HepG2 (cell line): ENCODE results near the gene AUTS2. TPM values are rescaled to one million over a fixed set of nuclear protein-coding genes. Genes with fewer than 3 reads are reported as not detected.

Experiments used
- ATAC-seq: fragments of 200-7000 bp; cut with Tn5 transposase; 3 replicates; pipeline ENCODE4 v1.9.1; 2020; ENCODE audit warnings: mild to moderate bottlenecking, moderate library complexity
- BruUV-seq: library from RNA; stranded (reverse); fragments of 400-500 nt; replicated peaks from 2 replicates; lab custom pipeline; 2021; lab: Mats Ljungman, UMichigan
- CTCF ChIA-PET: fragments of 300-600 bp; formaldehyde crosslinking; extraction: SDS; loops from one replicate; lab custom pipeline; 2021; ENCODE audit warnings: low total read pairs, inconsistent platforms, low intra/inter-chr PET ratio; lab: Yijun Ruan, JAX
- POLR2A ChIA-PET: fragments of 350-600 bp; sonication (Branson Sonifier 250); formaldehyde crosslinking; loops from one replicate; lab custom pipeline; 2020; ENCODE audit warnings: antibody characterized with exemption, inconsistent platforms; lab: Yijun Ruan, JAX
- DNase-seq: peaks from one replicate; pipeline ENCODE4 v3.0.0-alpha.2; 2015; ENCODE audit warnings: low spot score
- FAIRE-seq: peaks from 3 replicates; lab custom pipeline; 2011; peaks lifted over from hg19 to GRCh38; lab: Jason Lieb, UNC
- H2AFZ ChIP-seq: one replicate; pipeline ENCODE4 v1.6.1; 2011; ENCODE audit warnings: low read length, inconsistent platforms
- H3K27ac ChIP-seq: fragments of 300-600 bp; 3 replicates; pipeline ENCODE4 v1.8.0; 2011; ENCODE audit warnings: mixed run types, mild to moderate bottlenecking, mixed read lengths, low read length, inconsistent platforms; ENCODE audit not compliant: insufficient read depth; ENCODE audit errors: extremely low read length
- H3K27me3 ChIP-seq, 2 experiments: fragments of 200-600 bp in 1 of 2; 2 replicates in 1 of 2; 3 replicates in 1 of 2; pipeline versions ENCODE4 v1.6.0 to v1.8.0; 2011; ENCODE audit warnings: low read length in 2 of 2, mild to moderate bottlenecking in 2 of 2, moderate library complexity in 2 of 2, inconsistent platforms in 1 of 2; ENCODE audit not compliant: insufficient read depth in 2 of 2, control insufficient read depth in 1 of 2
- H3K36me3 ChIP-seq, 2 experiments: fragments of 200-600 bp in 1 of 2; replicated peaks in 1 of 2; 2 replicates in 1 of 2; 3 replicates in 1 of 2; pipeline versions ENCODE4 v1.5.1 to v1.8.0; 2011; ENCODE audit warnings: low read length in 2 of 2, inconsistent platforms in 1 of 2; ENCODE audit not compliant: insufficient read depth in 2 of 2, control insufficient read depth in 1 of 2
- H3K4me1 ChIP-seq: 2 replicates; pipeline ENCODE4 v1.5.1; 2012; ENCODE audit warnings: low read length, inconsistent platforms; ENCODE audit not compliant: insufficient read depth
- H3K4me2 ChIP-seq: 2 replicates; pipeline ENCODE4 v1.6.0; 2011; ENCODE audit warnings: low read depth, low read length, inconsistent platforms
- H3K4me3 ChIP-seq, 3 experiments: fragments of 200-600 bp in 1 of 3; sonication (generic), shearing (Covaris generic) in 1 of 3; replicated peaks in 1 of 3; 2 replicates each; pipeline ENCODE4 v1.5.1; 2011 to 2016; ENCODE audit warnings: low read length in 3 of 3, inconsistent platforms in 2 of 3, low read depth in 2 of 3, mild to moderate bottlenecking in 2 of 3, control low read depth in 1 of 3, mixed read lengths in 1 of 3; ENCODE audit not compliant: insufficient read depth in 1 of 3
- H3K79me2 ChIP-seq: one replicate; pipeline ENCODE4 v1.6.1; 2011; ENCODE audit warnings: low read length, inconsistent platforms; ENCODE audit not compliant: insufficient read depth
- H3K9ac ChIP-seq: 2 replicates; pipeline ENCODE4 v1.6.0; 2011; ENCODE audit warnings: mild to moderate bottlenecking, low read depth, low read length, inconsistent platforms; ENCODE audit not compliant: insufficient read depth
- H3K9me3 ChIP-seq: 2 replicates; pipeline ENCODE4 v1.5.1; 2012; ENCODE audit warnings: mild to moderate bottlenecking, low read length
- H4K20me1 ChIP-seq: 2 replicates; pipeline ENCODE4 v1.6.0; 2011; ENCODE audit warnings: inconsistent platforms, mild to moderate bottlenecking, low read length, moderate library complexity; ENCODE audit not compliant: insufficient read depth
- AGO2 ChIP-seq: fragments of 200-400 bp; formaldehyde crosslinking; optimal IDR thresholded peaks from 2 replicates; pipeline ENCODE3; 2017; ENCODE audit warnings: mild to moderate bottlenecking, low read depth, low read length, moderate library complexity
- KDM2A ChIP-seq: sonication (generic); formaldehyde crosslinking; IDR thresholded peaks from 2 replicates; pipeline ENCODE4 v1.4.0; 2020; ENCODE audit warnings: low read depth, missing genetic modification reagents, borderline replicate concordance
- NCOA5 ChIP-seq: sonication (generic); formaldehyde crosslinking; IDR thresholded peaks from 2 replicates; pipeline ENCODE4 v1.4.0; 2020; ENCODE audit warnings: missing genetic modification reagents
- RAD21 ChIP-seq: fragments of 450-650 bp; formaldehyde crosslinking; IDR thresholded peaks from 2 replicates; pipeline ENCODE4 v1.5.0; 2020; ENCODE audit warnings: mild to moderate bottlenecking
- SSRP1 ChIP-seq: IDR thresholded peaks from 2 replicates; pipeline ENCODE4 v1.6.1; 2016; ENCODE audit warnings: control low read depth
- ZBTB43 ChIP-seq: sonication (generic); formaldehyde crosslinking; conservative IDR thresholded peaks from 2 replicates; pipeline ENCODE4 v1.4.0; 2020; ENCODE audit warnings: missing genetic modification reagents
- ZEB1 ChIP-seq: IDR thresholded peaks from 2 replicates; pipeline ENCODE4 v1.6.1; 2012; ENCODE audit warnings: mild to moderate bottlenecking, low read depth, inconsistent platforms; ENCODE audit not compliant: insufficient replicate concordance
- ZHX1 ChIP-seq: sonication (generic); formaldehyde crosslinking; IDR thresholded peaks from 2 replicates; pipeline ENCODE4 v1.8.1; 2022; ENCODE audit warnings: low read depth, mild to moderate bottlenecking, missing genetic modification reagents
- ZKSCAN1 ChIP-seq: fragments of 150-350 bp; IDR thresholded peaks from 2 replicates; pipeline ENCODE4 v1.6.1; 2014; ENCODE audit warnings: low read length
- ZNF17 ChIP-seq: sonication (generic); formaldehyde crosslinking; IDR thresholded peaks from 2 replicates; pipeline ENCODE4 v1.5.0; 2020; ENCODE audit warnings: mild to moderate bottlenecking, missing genetic modification reagents
- ZNF329 ChIP-seq: sonication (generic); formaldehyde crosslinking; IDR thresholded peaks from 2 replicates; pipeline ENCODE4 v1.9.0; 2021; ENCODE audit warnings: low read depth, mild to moderate bottlenecking, missing genetic modification reagents
- ZNF33A ChIP-seq: sonication (generic); formaldehyde crosslinking; IDR thresholded peaks from 2 replicates; pipeline ENCODE4 v1.5.1; 2020; ENCODE audit warnings: missing genetic modification reagents, mild to moderate bottlenecking, moderate library complexity, borderline replicate concordance
- ZNF367 ChIP-seq: sonication (generic); formaldehyde crosslinking; IDR thresholded peaks from 2 replicates; pipeline ENCODE4 v1.4.0; 2020; ENCODE audit warnings: missing genetic modification reagents, borderline replicate concordance
- ZNF569 ChIP-seq: sonication (generic); formaldehyde crosslinking; IDR thresholded peaks from 2 replicates; pipeline ENCODE4 v1.5.0; 2020; ENCODE audit warnings: mild to moderate bottlenecking, missing genetic modification reagents, moderate library complexity, borderline replicate concordance
- ZNF724P ChIP-seq: sonication (generic); formaldehyde crosslinking; IDR thresholded peaks from 2 replicates; pipeline ENCODE4 v1.8.0; 2022; ENCODE audit warnings: missing genetic modification reagents, borderline replicate concordance
- ZUFSP ChIP-seq: sonication (generic); formaldehyde crosslinking; IDR thresholded peaks from 2 replicates; pipeline ENCODE4 v1.9.0; 2021; ENCODE audit warnings: missing genetic modification reagents, mild to moderate bottlenecking, borderline replicate concordance
- WGBS: methylation state at CpG from one replicate; pipeline ENCODE4 v1.1.6; 2017; ENCODE audit warnings: low lambda C conversion rate; 5-methylcytosine and 5-hydroxymethylcytosine counted together
- in situ Hi-C: cut with HindIII; loops from 2 replicates; pipeline ENCODE4 v1.10.0; 2017; ENCODE audit warnings: low pct_unique_long_range_greater_than_20kb; ENCODE audit not compliant: extremely low pct_ligation_motif_present
- intact Hi-C: fragments of 100-400 bp; cut with micrococcal nuclease; formaldehyde crosslinking; loops from one replicate; pipeline ENCODE4 v1.10.0; 2022; ENCODE audit not compliant: unreplicated experiment
- polyA plus RNA-seq, 8 experiments: library from polyadenylated mRNA; depleted of rRNA in 3 of 8; stranded (reverse) in 7 of 8; unstranded in 1 of 8; fragments of >200 nt; fragmentation: Illumina TruSeq in 4 of 8; extraction: Trizol in 4 of 8; gene quantifications; 2 replicates each; pipeline versions ENCODE4 v1.2.1 to v1.2.3, GENCODE V29; 2011 to 2016; ENCODE audit warnings: low read depth in 4 of 8, missing spikeins in 1 of 8, mixed read lengths in 1 of 8; ENCODE audit not compliant: insufficient read depth in 1 of 8
- total RNA-seq, 5 experiments: library from RNA; depleted of rRNA; stranded (reverse); fragments of >200 nt; fragmentation: Illumina TruSeq; extraction: Trizol; gene quantifications; 2 replicates each; pipeline ENCODE4 v1.2.3, GENCODE V29; 2016; ENCODE audit warnings: low read depth in 1 of 5

Gene AUTS2
- total and polyA plus RNA-seq, 2 of the 13 experiments (the other 11 are each of a cell fraction or from before 2014, with no cell fraction given) = 0.38 TPM; not detected in 1

- intact Hi-C loops (no loop called here), in situ Hi-C loops (no loop called here)
- H3K4me3 ChIP-seq = no peak overlapping the region
- no peak for FAIRE-seq
- H2AFZ ChIP-seq = no peak overlapping the region
- no peak for ATAC-seq
- no peaks in the 10 kb centered on the region for H3K79me2 ChIP-seq
- no peaks in the 10 kb centered on the region for H4K20me1 ChIP-seq
- H3K9me3 ChIP-seq = no peaks in the 10 kb centered on the region
- H3K4me2 ChIP-seq = no peak overlapping the region
- no peak overlapping the region for H3K9ac ChIP-seq
- H3K27ac ChIP-seq = no peak overlapping the region
- no TSS peak for BruUV-seq
- 48% methylated on average over 2 of the region's 2 CpGs for WGBS
- DNase-seq = no peak
- no peaks in the 10 kb centered on the region for H3K36me3 ChIP-seq
- ChIA-PET POLR2A (no interaction called here), CTCF (no interaction called here)
- H3K27me3 ChIP-seq = no peaks in the 10 kb centered on the region
- TF ChIP-seq ZHX1 = no peak
- TF ChIP-seq ZNF33A (CRISPR knock-in tag) = no peak
- no peak for TF ChIP-seq SSRP1 (CRISPR knock-in tag)
- no peak for TF ChIP-seq KDM2A
- TF ChIP-seq ZNF17 (CRISPR knock-in tag) = no peak
- TF ChIP-seq ZNF569 (CRISPR knock-in tag) = no peak
- no peak for TF ChIP-seq AGO2
- no peak for TF ChIP-seq ZUFSP (CRISPR knock-in tag)
- TF ChIP-seq ZBTB43 (CRISPR knock-in tag) = no peak
- TF ChIP-seq ZNF724P = no peak
- TF ChIP-seq ZEB1 = no peak
- no peak for TF ChIP-seq NCOA5 (CRISPR knock-in tag)
- TF ChIP-seq ZKSCAN1 = no peak
- no peak for TF ChIP-seq ZNF367 (CRISPR knock-in tag)
- TF ChIP-seq ZNF329 (CRISPR knock-in tag) = no peak
- TF ChIP-seq RAD21 (CRISPR knock-in tag) = no peak
- H3K4me1 ChIP-seq = no peaks in the 10 kb centered on the region
Measured at GRCh38 chr7:70303780-70304179, 705.5 kb downstream of the AUTS2 start.
